SKM-1 (cell line): ENCODE data around the gene ANKS6.

Experiments
- DNase-seq: peaks from one replicate; lab custom pipeline; 2025; ENCODE audit not compliant: unreplicated experiment; lab: John Stamatoyannopoulos, UW

ANKS6 gene

DNA sequence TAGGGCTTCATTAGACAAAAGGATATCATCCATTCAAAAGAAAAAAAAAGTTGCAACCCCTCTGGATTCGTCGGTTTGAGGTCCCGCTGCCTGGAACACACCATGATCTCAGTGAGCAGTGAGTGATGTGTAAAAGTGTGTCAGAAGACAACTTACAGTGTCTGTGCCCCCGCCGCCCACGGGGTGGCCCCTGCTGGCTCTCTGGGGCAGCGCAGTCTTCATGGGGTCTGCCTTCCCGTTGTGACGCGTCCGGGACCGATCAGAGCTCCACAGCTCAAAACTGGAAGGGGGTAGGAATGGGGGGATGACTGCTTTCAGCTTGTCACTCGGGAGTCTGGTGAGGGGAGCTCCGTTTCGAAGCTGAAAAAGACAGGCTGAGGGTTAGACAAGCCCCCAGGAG, 22.6 kb downstream of the ANKS6 start:
- no peak for DNase-seq

DNA sequence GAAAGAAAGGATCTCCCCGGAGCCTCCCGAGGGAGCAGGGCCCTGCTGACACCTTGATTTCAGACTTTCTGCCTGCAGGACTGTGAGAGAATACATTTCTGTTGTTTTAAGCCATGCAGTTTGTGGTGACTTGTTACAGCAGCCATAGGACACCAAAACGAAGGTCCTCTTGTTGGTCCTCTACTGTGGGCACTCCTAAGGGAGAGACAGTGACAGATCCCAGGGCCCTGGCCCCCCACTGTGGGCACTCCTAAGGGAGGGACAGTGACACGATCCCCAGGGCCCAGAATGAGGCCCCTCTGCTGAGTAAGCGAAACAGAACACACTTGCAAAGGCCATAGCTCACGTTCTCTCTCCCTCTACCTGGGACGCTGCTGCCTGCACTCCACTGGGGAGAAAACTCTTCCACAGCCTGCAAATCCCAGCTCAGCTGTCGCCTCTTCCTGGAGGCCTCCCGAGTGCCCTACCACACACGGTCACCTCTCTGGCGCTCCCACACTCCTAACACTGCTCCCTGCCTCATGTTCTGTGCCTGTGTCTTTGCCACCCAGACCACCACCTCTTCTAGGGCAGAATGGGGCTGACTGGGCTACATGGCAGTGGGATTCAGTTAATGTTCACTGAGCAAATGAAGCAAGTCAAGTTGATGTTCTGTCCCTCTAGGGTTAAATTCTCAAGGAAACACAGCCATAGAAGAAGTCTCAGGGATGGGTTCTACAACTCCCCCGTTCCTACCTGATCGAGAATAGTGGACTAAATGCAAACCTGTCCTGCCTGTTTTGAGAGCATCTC, 23.8 kb downstream of the ANKS6 start:
- DNase-seq, result no peak

DNA sequence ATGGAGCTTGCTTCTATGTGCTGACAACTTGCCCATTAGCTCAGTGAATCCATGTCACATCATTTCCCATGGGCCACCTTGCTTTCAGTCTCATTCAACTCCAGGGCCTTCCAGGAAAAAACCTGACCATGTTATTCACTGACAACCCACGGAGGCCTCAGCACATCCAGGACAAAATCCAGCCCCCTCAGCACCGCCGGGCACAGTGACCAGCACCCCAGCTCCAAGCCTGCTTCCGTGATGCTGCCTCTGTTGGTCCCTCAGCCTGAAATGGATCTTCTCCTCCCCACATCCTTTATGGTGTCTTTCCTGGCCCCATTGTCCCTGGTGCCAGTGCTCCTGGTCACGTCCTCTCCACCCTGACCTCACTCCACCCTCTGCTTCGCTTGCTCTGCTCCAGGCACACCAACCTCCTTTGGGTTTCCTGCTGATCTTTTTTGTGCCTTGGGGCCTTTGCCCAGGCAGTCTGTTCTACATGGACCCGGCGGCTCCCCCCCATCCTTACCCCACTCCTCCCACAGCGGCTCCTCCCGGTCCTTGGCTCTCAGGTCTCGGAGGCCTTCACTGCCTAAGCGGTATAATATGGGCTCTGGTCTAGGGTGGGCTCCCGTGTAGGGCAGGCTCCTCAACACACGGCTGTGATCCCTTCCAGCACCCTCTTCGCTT, 25.0 kb downstream of the ANKS6 start:
- no peak for DNase-seq

GRCh38 chr9:98770717-98771116, 25.6 kb downstream of the ANKS6 start:
- DNase-seq, result no peak

DNA sequence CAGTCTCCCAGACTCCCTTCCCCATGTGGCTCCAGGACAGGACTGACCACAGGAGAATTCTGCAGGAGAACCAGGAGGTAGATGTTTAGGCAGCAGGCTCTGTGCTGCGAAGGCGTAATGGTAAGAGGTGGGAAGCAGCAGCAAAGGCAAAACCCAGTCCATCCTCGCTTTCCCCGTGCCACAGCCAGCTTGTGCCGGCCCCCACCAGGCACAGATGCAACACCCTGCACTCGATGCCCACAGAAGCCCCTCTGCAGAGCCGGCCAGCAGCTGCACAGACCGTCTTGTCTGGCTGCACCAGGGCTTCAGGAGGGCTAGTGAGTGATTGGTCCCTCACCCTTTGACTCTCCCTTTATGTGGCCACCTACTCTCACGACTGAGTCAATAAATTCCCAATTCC, 28.0 kb downstream of the ANKS6 start:
- DNase-seq, result no peak

- DNase-seq, result no peak
These were observed 28.4 kb downstream of the ANKS6 start for GRCh38 chr9:98767915-98768314.

GRCh38 chr9:98767196-98767595, 29.2 kb downstream of the ANKS6 start:
- DNase-seq, result no peak

DNA sequence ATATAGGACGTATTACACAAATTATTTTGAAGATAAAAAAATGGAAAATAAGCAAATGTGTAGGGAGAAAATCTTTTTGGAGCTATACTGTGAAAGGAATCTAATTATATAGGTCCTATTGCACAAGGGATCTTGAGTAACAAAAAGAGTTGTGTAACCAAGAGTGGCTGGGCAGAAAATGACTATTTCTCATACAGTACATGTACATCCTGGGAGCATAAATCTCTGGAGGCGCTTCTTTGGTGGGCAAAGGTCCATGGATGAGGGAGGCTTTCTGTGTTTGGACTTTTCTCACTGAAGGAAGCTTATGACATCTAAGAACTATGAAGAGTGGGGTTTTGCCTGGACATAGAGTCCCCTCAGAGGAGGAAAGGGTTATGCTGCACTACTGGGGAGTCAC, 29.8 kb downstream of the ANKS6 start:
- peak; percentile 32 for DNase-seq

- DNase-seq, result no peak
These were observed 31.1 kb downstream of the ANKS6 start for GRCh38 chr9:98765256-98765655.

GRCh38 chr9:98763986-98764745, 32.2 kb downstream of the ANKS6 start:
- DNase-seq, result no peak

- DNase-seq, result no peak
These were observed 36.1 kb downstream of the ANKS6 start for GRCh38 chr9:98760231-98760630.

DNA sequence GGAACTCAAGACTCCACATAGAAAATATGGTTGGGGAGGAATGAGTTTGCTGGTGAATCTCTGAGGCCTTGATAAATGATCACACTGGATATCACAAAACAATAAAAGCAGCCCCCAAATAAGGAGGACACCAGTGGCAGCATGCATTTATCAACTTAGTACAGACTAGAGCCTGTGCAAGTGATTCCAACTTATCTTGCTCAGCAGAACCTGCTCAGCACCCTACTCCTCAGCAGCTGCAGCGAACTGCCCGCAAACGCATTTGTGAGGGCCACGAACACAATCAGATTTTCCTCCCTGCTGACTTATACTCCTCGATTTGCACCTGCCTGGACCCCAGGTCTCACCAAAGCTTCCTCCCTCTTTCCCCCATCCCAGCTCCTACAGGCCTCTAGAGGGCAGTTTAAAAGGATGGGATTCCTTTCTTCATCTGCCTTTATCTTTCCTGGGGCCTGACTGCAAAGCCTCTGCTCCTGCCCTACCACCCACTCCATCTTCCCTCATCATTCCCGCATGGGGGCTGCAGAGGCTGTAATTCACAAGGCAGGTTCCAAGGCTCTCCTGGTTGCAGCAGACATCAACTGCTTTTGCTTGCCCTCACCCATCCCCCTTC, 41.2 kb downstream of the ANKS6 start:
- no peak for DNase-seq

DNA sequence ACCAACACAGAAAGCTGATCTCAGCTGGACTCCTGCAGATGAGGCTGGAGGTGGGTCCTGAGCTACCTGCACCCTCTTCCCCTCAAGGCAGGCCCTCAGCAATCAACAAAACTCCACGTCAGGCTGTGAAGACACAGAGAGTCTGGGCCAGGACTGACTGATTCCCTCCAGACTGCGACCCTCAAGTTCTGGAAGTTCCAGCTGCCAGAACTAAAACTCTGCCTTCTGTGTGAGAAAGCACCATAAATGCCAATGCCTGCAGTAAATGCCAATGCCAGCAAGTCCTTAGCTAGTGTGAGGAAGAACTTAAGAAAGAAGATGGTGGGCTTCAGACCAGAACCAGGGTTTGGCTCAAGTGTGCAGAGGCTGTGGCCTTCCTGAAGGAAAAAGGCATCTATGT, 45.1 kb downstream of the ANKS6 start:
- DNase-seq, result no peak

- DNase-seq, result peak; percentile 18
These were observed 45.8 kb downstream of the ANKS6 start for GRCh38 chr9:98750364-98751060.

- no peak for DNase-seq
These were observed 48.9 kb downstream of the ANKS6 start for GRCh38 chr9:98747476-98747875.

DNA sequence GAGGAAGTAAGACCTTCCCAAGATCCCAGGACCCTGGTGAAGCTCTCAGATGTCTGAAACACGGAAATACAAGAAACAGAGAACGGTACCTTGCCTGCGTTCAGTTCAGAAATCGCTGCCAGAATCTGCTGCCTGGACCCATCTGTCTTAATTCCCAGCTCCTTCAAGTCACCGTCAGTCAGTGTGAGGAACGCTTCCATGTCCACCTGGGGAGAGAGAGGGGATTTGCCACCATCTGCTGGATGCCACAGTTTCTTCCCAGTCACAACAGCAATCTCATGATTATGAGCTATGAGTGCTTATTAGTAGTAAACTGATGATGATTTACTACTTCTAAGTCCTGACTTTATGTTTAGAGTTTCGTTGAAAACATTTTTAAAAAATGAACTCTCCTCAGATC, 50.9 kb downstream of the ANKS6 start:
- DNase-seq, result no peak

GRCh38 chr9:98743818-98744611, 52.3 kb downstream of the ANKS6 start:
- no peak for DNase-seq

DNA sequence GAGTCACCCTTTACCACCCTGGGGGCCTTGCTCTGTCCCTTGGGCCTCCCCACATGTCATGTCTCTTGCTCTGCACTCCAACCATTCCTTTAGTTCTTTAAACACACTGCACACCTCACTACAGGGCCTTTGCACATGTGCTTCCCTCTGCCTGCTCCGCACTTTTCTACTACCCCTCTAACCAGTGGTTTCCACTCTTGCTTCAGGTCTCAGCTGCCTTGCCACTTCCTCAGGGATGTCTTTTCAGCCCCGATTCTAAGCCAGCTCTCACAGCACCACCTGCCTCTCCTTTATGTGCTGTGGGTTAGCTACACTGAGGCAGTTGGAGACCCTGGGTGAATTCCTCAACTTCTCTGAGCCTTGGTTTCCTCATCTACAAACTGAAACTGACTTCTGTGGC, 53.0 kb downstream of the ANKS6 start:
- no peak for DNase-seq

DNA sequence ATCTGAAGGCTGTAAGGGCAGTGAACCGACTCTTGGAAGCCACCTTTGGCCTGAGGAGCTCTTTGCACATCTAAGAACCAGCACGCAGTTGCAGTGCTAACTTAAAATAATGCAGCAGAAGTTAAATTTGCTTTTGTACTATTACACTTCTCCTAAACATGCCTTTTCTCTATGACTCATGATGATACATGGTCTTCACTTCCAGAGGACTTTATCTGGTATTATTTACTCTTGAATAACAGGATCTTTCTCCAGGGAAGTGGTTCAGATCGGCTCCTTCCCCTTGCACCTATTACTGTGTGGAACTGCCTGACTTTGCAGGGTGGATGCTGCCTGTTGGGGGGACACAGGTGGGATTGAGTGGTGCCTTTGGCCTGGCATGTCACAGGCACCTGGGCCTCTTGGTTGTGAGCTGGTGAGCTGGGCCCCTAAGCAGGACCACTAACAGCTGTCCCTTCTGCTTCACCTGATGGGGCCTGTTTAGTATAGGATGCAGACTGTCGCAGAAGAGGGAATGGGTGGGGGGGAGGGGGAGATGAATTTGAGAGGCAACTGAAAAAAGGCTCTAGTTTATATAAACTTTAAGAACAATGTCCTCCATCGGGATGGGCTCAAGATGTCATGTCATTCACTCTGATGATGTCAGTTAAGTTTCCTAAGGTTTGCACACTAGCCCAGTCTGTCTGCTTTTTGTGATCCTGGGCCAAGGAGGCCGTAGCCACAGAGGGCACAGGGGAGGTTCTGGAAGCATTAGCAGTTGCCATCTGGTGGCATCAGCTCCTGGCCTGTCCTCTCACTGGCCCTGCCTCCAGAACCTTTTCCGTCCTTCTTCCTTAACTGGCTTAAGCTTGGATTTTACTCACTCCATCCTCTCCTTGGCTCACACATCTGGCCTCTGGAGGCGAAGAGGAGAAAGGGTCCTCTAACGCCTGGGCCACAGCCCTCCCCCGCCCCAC, 53.8 kb downstream of the ANKS6 start:
- no peak for DNase-seq
